ENCODE measurements around the gene LRRFIP2.
"Not testable (repeated sequence)": the region's sequence is repeated elsewhere in the genome, so short reads cannot be mapped to it uniquely, and the experiment has no call there.

Gene LRRFIP2

DNA sequence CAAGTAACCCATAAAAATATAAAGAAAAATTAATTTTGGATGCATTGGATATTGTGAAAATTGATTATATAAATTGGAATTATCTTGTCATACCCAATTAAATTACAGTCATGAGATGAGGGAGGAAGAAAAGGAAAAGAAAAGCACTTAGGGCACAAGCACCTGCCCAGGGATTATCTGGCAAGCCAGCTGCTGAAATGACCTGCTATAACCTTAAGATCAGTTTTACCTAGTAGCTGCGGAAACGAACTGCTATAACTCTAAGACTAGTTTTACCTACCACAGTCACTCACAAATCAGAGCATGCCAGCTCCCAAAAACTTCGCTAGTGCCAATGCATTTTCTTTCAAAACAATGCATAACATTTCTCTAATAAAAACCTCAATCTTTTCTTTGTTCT is 26.2 kb downstream of the LRRFIP2 start:
- no peak overlapping the region for H2AFZ ChIP-seq (ENCODE audit: low read length)
- TF ChIP-seq, protein P1, sequence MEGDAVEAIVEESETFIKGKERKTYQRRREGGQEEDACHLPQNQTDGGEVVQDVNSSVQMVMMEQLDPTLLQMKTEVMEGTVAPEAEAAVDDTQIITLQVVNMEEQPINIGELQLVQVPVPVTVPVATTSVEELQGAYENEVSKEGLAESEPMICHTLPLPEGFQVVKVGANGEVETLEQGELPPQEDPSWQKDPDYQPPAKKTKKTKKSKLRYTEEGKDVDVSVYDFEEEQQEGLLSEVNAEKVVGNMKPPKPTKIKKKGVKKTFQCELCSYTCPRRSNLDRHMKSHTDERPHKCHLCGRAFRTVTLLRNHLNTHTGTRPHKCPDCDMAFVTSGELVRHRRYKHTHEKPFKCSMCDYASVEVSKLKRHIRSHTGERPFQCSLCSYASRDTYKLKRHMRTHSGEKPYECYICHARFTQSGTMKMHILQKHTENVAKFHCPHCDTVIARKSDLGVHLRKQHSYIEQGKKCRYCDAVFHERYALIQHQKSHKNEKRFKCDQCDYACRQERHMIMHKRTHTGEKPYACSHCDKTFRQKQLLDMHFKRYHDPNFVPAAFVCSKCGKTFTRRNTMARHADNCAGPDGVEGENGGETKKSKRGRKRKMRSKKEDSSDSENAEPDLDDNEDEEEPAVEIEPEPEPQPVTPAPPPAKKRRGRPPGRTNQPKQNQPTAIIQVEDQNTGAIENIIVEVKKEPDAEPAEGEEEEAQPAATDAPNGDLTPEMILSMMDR (conservative IDR thresholded peaks at IDR 0.05; ENCODE audit: low read length) = no peak
- TF ChIP-seq EZH2phosphoT487 (IDR thresholded peaks at IDR 0.05; ENCODE audit: borderline replicate concordance) = no peak
- H3K4me3 ChIP-seq (ENCODE audit: low read length, poor library complexity, severe bottlenecking) = no peak overlapping the region
- peaks cover 13% of the 10 kb centered on the region for H3K79me2 ChIP-seq (ENCODE audit: insufficient read depth, low read length)
- H3K9me3 ChIP-seq (ENCODE audit: insufficient read depth, low read depth, low read length) = no peaks in the 10 kb centered on the region
- H4K20me1 ChIP-seq (ENCODE audit: insufficient read depth, low read length, poor library complexity, severe bottlenecking) = no peaks in the 10 kb centered on the region
- H3K27me3 ChIP-seq (ENCODE audit: insufficient read depth, low read length, poor library complexity, severe bottlenecking) = no peaks in the 10 kb centered on the region
- peaks cover 36% of the 10 kb centered on the region for H3K36me3 ChIP-seq (ENCODE audit: insufficient read depth, low read length)
- H3F3A ChIP-seq (ENCODE audit: low read depth) = no peaks in the 10 kb centered on the region
- no peak overlapping the region for H3K9ac ChIP-seq (ENCODE audit: low read depth, low read length, poor library complexity, severe bottlenecking)
- H3K4me1 ChIP-seq (ENCODE audit: insufficient read depth, low read length, poor library complexity, severe bottlenecking) = no peaks in the 10 kb centered on the region
- H3K9me2 ChIP-seq (replicated peaks; ENCODE audit: low read depth, low read length) = no peaks in the 10 kb centered on the region
- no peak overlapping the region for H3K4me2 ChIP-seq (ENCODE audit: low read depth, low read length, poor library complexity, severe bottlenecking)

DNA sequence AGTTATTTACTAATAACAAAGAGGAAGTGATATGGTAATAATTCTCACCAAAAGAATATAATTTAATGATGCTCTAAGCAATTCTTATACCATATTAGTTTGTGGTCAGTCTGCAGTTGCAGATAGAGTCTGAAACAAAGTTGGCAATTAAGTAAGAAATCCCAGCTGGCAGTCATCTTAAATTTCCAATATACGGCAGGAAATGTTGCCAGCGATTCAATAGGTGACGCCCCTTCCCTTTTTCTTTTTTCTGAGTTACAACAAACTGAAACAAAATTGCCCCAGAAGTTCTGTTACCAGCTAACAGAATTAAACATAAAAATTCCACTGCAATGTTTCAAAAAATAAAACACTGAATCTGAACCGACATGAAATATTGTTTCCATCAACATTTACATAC is 26.7 kb downstream of the LRRFIP2 start:
- Histone ChIP-seq H3F3A (ENCODE audit: low read depth) (no peaks in the 10 kb centered on the region), H3K4me2 (ENCODE audit: low read depth, low read length, poor library complexity, severe bottlenecking) (no peak overlapping the region), H3K36me3 (ENCODE audit: insufficient read depth, low read length) (peaks cover 42% of the 10 kb centered on the region), H3K9ac (ENCODE audit: low read depth, low read length, poor library complexity, severe bottlenecking) (no peak overlapping the region), H3K9me2 (replicated peaks; ENCODE audit: low read depth, low read length) (no peaks in the 10 kb centered on the region), H3K79me2 (ENCODE audit: insufficient read depth, low read length) (peaks cover 12% of the 10 kb centered on the region; the same call in 1 of the 2 replicates), H2AFZ (ENCODE audit: low read length) (no peak overlapping the region), H3K9me3 (ENCODE audit: insufficient read depth, low read depth, low read length) (no peaks in the 10 kb centered on the region), H4K20me1 (ENCODE audit: insufficient read depth, low read length, poor library complexity, severe bottlenecking) (no peaks in the 10 kb centered on the region), H3K4me1 (ENCODE audit: insufficient read depth, low read length, poor library complexity, severe bottlenecking) (no peaks in the 10 kb centered on the region), H3K27me3 (ENCODE audit: insufficient read depth, low read length, poor library complexity, severe bottlenecking) (no peaks in the 10 kb centered on the region), H3K4me3 (ENCODE audit: low read length, poor library complexity, severe bottlenecking) (no peak overlapping the region)
- TF ChIP-seq, protein P1 (conservative IDR thresholded peaks at IDR 0.05; ENCODE audit: low read length) = no peak
- no peak for TF ChIP-seq EZH2phosphoT487 (IDR thresholded peaks at IDR 0.05; ENCODE audit: borderline replicate concordance)

DNA sequence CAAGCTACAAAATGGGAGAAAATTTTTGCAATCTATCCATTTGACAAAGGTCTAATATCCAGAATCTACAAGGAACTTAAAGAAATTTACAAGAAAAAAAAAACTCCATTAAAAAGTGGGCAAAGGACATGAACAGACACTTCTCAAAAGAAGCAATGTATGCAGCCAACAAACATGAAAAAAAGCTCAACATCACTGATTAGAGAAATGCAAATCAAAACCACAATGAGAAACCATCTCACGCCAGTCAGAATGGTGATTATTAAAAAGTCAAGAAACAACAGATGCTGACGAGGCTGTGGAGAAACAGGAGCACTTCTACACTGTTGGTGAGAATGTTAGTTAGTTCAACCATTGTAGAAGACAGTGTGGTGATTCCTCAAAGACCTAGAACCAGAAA is 27.5 kb downstream of the LRRFIP2 start:
- H3K4me2 ChIP-seq (ENCODE audit: low read depth, low read length, poor library complexity, severe bottlenecking); H3F3A ChIP-seq (ENCODE audit: low read depth); H3K27me3 ChIP-seq (ENCODE audit: insufficient read depth, low read length, poor library complexity, severe bottlenecking); H4K20me1 ChIP-seq (ENCODE audit: insufficient read depth, low read length, poor library complexity, severe bottlenecking); H3K4me3 ChIP-seq (ENCODE audit: low read length, poor library complexity, severe bottlenecking); H3K9me2 ChIP-seq (replicated peaks; ENCODE audit: low read depth, low read length); H3K9me3 ChIP-seq (ENCODE audit: insufficient read depth, low read depth, low read length); H2AFZ ChIP-seq (ENCODE audit: low read length); H3K9ac ChIP-seq (ENCODE audit: low read depth, low read length, poor library complexity, severe bottlenecking); H3K4me1 ChIP-seq (ENCODE audit: insufficient read depth, low read length, poor library complexity, severe bottlenecking): not testable (repeated sequence)
- H3K79me2 ChIP-seq (ENCODE audit: insufficient read depth, low read length) = peaks cover 12% of the 10 kb centered on the region; the same call in 1 of the 2 replicates
- peaks cover 44% of the 10 kb centered on the region for H3K36me3 ChIP-seq (ENCODE audit: insufficient read depth, low read length)

DNA sequence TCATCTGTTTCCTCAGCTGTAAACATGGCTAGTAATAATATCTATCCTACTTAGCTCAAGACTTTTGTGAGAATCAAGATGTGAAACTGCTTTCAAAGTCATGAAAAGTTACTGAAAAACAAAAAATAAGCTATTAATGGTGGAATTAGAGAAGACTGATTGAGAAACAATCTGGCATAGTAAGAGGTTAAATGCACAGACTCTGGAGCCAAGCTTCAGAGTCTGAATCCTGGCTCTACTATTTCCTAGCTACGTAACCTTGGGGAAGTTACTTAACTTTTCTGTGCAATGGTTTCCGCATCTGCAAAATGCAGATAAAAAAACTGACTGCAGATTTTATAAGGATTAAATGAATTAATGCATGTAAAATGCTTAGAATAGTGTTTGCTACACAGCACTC is 28.8 kb downstream of the LRRFIP2 start:
- no peak overlapping the region for H3K4me2 ChIP-seq (ENCODE audit: low read depth, low read length, poor library complexity, severe bottlenecking)
- H3F3A ChIP-seq (ENCODE audit: low read depth) = no peaks in the 10 kb centered on the region
- H3K27me3 ChIP-seq (ENCODE audit: insufficient read depth, low read length, poor library complexity, severe bottlenecking) = no peaks in the 10 kb centered on the region
- TF ChIP-seq, protein P1 (conservative IDR thresholded peaks at IDR 0.05; ENCODE audit: low read length) = no peak
- no peak for TF ChIP-seq EZH2phosphoT487 (IDR thresholded peaks at IDR 0.05; ENCODE audit: borderline replicate concordance)
- no peak overlapping the region for H3K9ac ChIP-seq (ENCODE audit: low read depth, low read length, poor library complexity, severe bottlenecking)
- H3K4me1 ChIP-seq (ENCODE audit: insufficient read depth, low read length, poor library complexity, severe bottlenecking) = no peaks in the 10 kb centered on the region
- H3K9me3 ChIP-seq (ENCODE audit: insufficient read depth, low read depth, low read length) = no peaks in the 10 kb centered on the region
- H2AFZ ChIP-seq (ENCODE audit: low read length) = no peak overlapping the region
- peaks cover 8% of the 10 kb centered on the region; the same call in 1 of the 2 replicates for H3K79me2 ChIP-seq (ENCODE audit: insufficient read depth, low read length)
- no peaks in the 10 kb centered on the region for H3K9me2 ChIP-seq (replicated peaks; ENCODE audit: low read depth, low read length)
- peaks cover 50% of the 10 kb centered on the region for H3K36me3 ChIP-seq (ENCODE audit: insufficient read depth, low read length)
- no peak overlapping the region for H3K4me3 ChIP-seq (ENCODE audit: low read length, poor library complexity, severe bottlenecking)
- no peaks in the 10 kb centered on the region for H4K20me1 ChIP-seq (ENCODE audit: insufficient read depth, low read length, poor library complexity, severe bottlenecking)

Measured in Loucy (cell line).